Stimulated activated CD8-positive, alpha-beta memory T cell treated with anti-CD3 and anti-CD28 coated beads, Interleukin-4, amount 100 ng/mL, for 24 hours (primary cell): Measurements from ENCODE around the gene DDX24.
A peak's percentile ranks its signal among the peaks of the same experiment; 100 is the strongest.

ENCODE experiments used
- DNase-seq: peaks from one replicate; pipeline ENCODE4 v3.0.0-alpha.2; 2020; ENCODE audit warnings: low read depth

Gene DDX24

DNA sequence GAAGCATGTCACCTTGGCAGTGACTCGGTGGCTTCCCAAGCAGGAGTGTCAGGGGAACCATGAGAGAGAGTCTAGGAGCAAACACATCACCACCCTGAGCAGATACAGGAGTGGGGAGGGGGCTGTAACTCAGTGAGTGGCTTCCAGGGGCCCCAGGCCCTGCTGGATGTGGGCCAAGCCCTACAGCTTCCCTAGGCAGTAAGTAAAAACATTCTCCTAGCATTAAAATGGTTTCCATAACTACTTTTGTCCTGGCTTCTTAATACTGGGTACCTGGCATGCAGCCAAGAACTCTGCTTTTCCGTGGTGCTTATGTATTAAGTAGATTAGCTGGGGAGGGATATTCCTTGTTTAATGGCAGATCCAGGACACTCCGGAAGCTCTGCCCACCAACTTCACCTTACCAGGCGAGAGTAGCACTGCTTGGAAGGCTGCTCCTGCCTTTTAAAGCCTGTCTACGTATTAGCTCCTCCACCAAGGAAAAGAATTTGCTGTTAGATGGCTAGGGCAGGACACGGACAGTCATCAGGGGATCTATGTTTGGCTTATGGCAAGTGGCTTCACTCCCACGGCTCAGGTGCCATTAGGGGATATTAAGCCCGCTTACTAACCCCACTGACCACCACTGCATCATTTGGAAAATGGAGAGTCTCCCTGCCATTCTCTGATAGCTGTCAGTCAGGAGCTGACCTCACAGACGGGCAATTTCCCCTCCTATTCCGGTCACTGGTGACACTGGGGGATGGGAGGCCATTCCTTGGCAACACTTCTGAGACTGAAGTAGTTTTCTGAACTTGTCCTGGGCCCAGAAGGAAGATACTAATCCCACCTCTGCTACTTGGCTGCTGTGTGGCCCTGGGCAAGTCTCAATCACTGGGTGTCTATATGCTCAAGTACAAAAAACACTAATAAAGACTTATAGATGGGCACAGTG is 32.0 kb downstream of the DDX24 start:
- DNase-seq = no peak

DNA sequence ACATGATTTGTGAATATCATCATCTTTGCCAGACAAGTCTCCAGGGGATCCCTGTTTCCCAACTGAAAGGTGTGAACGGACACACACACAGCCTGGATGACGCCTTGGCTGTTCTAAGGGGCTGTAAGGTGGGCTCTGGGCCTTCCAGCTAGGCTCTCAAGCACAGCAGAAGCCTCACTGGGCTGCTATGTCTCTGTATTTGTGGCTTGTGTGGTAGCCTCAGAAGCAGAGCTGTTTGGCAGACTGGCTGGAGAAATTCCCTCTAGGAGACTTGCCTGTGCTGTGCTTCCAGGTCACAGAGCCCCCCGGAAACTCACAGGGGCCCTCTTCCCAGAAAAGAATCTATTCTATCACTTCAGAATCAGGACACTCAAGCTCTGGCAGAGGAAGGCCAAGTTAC is 33.4 kb downstream of the DDX24 start:
- DNase-seq = no peak

DNA sequence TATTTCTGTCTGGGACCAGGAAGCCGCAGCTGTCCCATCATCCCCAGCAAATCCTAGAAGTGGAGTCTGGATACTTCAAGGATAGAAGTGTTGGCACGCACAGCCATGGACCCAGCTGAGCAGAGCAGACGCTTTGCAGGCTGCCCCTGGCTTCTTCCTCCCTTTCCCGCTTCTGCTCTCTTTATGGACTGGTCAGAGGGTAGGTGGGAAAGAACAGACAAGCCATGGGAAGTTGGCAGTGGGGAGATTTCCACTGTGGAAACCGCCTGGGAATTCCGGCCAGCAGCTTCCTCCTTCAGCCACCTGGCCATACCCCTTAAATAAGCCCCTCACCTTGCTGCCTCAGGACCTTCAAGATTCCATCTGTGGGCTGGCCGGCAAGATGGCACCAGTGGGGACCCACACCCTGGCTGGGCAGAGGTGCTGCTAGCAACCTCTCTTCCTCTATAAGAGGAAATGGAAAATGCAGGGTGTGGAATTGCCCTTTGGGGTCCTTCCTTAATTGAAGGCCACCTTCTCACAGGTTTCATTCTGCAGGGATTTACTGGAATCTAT is 34.2 kb downstream of the DDX24 start:
- no peak for DNase-seq

DNA sequence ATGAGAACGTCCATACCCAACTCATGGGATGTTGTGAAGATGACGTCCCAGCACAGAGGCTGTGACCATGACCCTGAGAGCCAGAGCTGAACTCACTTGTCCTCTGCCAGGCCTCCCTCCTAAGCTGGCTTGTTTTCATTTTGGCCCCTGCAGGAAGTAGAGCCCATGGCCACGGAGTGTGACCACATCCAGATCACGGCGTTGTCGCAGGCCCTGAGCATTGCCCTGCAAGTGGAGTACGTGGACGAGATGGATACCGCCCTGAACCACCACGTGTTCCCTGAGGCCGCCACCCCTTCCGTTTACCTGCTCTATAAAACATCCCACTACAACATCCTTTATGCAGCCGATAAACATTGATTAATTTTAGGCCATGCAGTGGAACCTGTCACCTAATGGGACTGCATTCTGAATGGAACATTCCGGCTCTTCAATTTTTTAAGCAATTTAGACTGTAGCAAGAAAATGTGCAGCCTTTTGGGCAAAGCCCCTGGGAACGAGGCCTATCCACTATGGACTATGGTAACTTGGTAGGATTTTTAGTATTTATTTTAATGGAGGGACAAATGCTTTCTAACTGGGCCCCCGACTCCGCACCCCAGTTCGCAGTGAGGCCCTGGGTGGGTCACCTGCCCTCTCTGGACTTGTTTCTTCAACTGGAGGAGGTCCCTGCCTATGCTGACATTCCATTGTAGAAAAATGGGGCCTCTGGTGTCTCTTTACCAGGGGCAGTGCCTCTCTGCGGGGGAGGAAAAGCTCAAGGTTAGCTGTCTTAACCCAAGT is 35.2 kb downstream of the DDX24 start:
- DNase-seq = no peak

DNA sequence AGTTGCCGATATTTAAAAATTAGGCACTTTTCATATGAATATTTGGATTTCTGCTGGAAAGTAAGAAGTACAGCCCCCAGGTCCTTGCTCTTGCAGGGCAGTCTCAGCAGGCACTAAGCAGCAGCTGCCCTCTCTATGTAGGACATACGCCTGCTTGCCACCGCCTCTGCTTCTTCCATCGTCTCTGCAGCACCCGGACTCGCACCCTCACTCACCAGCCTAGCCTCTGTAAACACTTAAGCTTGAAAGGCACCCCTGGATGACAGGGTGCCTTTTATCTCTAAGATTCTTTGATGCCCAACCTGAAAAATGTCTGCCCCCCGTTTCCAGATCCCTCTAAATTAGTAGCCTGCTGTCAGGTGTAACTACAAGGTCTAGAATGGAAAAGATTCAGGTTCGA is 35.9 kb downstream of the DDX24 start:
- DNase-seq = no peak

DNA sequence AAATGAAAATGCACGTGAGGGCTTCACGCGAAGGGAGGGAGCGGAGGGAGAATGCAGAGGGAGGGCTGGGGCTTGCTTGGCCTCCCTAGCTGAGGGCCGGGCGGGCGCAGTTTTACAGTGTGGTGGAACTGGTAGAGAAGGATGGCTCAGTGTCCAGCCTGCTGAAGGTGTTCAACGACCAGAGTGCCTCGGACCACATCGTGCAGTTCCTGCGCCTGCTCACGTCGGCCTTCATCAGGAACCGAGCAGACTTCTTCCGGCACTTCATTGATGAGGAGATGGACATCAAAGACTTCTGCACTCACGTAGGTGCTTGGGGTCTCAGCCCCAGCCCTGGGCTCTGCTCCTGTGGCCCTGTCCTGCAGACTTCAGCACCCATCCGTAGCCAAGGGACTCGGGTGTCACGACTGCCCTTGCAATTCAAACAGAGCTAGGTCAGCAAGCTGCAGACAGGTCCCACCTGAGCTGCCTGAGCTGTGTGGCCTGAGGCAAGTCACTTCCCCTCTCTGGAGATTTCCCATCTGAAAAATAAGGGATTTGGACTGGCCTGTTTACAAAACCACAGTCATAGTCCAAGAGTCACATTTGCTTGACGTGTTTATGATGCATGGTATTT is 36.4 kb downstream of the DDX24 start:
- no peak for DNase-seq

DNA sequence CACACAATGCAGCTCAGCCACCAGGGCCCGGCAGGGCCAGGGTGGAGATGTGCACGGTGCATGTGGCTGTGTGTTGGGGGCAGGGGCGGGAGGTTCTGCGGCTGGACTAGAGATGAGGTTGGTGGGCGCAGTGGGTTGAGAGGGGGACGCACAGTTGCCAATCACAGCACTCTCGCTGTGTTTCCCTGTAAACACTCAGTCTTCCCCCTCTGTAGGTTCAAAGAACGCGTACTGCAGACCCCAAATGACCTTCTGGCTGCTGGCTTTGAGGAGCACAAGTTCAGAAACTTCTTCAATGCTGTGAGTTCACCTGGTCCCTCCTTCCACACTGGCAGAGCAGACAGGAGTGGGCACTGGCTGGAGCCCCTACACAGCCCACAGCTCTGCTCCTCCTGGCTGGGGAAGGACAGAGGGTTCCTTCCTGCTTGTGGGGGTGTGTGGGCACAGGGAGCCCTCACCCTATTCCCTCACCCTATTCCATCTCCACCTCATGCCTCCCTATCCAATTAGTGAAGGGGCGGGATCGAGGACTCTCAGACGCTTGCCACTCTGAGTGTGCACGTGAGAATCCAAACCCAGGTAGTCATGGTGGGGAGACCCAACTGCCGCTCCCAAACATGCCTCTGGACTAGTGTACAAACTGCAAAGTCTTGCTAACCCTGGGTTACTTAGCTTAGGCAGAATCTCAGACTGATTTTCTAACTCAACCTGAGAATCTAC is 37.1 kb downstream of the DDX24 start:
- no peak for DNase-seq

DNA sequence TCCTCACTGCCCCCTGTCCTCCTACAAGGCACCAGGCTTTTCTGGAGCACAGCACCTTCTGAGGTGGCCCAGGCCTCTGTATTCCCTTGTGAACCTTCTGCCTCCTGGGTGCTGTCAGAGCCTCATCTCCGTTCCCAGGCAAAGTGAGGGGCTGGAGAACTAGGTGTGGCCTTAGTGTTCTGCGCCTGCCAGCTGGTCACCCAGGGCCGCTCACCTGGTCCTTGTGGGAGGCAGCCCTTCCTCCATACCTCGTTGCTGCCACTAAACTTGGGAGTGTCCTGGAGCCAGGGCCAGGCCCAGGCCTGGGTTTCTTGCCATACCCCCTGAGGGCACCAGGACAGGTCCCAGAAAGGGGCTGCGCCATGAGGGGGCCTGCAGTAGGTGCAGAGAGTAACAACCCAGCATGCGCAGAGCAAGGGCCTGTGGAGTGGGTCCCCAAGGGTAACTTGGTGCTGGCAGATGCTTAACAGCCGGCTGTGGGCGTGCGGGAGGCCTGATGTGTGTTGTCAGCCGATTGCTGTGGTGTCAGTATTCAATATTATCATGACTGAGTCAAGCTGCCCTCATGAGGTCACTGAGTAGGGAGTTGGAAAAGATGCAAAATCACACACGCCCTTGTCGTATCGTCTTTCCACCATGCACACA is 37.8 kb downstream of the DDX24 start:
- DNase-seq = no peak

DNA sequence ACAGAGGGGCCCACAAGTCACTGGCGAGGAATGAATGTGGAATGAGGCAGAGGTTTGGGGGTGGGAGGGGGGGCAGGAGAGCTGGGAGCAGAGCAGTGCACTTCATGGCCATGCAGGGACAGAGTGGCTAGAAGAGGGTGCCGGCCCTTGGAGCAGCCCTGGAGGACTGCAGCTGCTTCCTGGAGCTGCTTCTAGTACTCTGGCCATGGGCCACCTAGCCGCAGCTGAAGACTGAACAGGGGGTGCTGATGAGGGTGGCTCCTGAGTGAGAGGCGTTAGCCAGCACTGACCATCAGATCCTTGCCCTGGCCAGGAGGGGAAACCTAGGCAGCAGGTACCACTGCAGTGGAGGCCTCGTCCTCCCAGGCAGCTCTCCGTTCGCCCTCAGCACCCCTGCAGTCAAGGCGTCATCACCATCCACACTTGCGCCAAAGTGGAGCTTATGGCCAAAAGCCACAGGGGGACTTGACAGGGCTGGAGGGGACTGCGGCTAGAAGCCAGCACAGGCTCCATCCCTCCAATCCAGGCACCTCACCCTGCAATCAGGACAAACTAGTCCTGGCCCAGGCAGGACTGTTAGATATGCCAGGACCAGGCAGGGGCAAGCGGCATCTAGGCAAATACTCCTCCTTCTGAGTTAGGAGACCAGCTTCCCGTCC is 38.4 kb downstream of the DDX24 start:
- no peak for DNase-seq

DNA sequence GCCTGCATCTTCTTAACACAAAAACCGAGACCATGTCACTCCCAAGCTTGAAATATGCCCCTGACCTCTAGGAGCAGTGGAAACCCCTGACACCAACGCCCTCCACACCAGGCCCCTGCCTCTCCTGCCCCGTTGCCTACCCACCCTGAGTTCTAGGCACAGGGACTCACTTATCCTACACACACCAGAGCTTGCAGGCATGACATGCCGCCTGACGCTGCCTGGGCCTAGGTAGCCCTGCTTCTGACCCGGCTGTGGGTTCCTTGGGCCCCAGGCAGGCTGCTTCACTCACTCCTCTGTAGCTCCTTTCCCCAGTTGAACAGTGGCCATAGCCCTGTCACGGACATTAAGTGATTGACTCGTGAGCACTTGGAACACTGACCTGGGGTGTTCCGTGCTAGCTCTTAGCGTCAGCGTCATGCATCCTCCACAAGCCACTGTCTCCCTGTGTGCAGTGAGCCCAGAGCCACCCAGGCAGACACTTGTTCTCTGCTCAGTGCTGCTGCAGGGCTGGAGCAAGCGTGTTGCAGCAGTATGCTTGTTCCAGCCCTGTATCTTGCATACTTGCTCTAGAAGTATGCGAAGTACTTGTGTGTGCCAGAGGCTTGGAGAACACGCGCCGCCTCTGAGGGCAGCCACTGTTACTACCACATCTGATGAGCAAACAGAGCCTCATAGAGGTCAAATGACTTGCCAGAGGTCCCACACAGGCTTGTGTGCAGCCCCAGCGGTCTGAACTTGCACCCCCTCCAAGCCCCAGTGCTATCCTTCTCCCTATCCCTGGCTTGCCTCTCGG is 39.3 kb downstream of the DDX24 start:
- no peak for DNase-seq

DNA sequence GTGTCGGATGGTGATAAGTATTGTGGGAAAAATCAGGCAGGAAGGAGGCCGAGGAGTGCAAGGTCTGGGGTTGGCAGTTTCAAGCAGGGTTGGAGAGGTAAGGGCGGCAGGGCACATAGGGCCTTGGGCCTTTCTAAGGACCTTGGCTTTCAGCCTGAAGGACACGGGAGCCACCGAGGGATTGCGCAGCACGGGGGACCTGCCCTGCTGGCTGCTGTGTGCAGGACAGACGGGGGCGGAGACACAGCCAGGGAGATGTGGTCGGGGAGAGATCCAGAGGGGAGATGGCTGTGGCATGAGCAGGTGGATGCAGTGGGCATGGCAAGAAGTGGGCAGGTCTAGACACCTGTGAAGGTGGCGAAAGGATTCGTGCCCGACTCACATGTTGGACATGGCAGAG is 40.2 kb downstream of the DDX24 start:
- no peak for DNase-seq

DNA sequence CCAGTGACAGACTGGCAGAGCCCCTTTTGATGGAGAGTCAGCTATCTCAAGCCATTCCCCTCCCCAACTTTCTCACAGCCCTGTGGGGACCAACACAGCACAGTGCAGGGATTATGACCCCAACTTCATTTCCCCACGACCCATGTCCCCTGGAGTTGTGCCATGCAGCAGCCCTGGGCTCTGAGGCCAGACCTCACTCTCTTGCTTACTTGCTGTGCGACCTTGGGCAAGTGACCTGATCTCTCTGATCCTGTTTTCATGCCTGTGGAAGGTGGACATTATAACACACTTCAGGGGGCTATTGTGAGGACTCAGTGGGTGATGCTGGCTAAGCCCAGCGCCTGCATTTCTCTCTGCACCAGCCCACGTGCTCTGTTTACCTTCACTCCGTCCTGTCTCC is 40.8 kb downstream of the DDX24 start:
- no peak for DNase-seq

DNA sequence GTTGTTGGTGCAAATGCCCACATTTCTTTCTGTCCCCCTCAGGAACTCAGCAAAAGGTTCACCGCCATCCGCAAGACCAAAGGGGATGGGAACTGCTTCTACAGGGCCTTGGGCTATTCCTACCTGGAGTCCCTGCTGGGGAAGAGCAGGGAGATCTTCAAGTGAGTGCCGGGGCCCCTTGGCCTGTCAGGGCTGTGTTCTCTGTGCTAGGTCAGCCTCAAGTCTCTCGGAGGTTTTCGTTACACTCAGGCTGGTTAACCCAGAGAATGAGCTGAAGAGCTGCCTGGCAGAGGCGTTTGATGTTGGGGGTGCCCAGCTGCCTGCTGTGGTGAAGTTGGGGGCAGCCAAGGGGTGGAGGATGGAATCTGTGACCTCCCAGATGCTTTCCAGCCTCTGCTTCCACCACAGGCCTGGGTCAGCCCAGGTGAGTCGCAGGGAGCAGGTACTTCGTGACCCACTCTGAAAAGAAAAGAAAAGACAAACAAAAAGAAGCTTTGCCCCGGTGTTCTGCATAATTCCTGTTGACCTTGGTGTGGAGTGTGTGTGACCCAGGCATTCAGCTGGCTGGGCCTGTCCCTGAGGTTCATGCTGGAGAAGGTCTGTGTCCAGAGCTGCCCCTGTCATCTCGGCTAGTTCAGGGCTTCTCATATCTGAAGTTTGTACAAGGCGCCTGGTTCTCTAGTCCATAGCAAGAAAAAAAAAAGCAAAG is 41.9 kb downstream of the DDX24 start:
- no peak for DNase-seq

DNA sequence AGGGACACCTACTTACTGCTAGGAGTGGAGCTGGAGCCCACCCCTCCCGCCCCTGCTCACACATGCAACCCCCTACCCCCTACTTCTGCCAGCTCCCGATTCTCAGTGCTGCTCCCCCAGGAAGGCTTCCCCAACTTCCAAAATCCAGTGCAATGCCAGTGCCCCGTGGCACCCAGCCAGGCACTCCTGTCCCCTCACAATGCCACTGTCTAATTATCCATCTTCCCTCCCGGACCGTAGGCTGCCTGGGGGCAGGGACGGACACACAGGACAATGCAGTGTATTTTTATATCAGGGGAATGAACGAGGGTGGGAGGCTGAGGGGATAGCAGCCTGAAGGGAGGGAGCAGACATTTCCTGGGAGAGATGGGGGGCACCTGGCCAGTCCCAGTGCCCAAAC is 42.5 kb downstream of the DDX24 start:
- no peak for DNase-seq

DNA sequence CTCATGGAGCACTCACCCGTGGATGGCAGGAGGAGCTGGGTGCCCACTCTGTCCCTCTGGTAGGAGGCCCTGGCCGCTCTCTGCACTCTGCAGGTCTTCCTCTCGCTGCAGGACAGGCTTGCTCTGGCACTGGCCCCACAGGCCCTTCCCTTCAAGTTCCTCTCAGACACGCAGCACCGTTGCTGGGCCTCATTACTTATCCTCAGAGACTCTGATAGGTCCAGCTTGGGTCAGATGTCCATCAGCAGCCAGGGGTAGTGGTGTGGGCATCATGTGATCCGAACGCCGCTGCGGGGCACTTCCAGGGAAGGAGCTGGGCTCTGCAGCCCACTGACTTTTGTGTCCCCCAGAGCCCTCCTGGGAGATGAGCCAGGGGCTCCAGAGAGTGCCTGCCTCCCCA is 43.0 kb downstream of the DDX24 start:
- no peak for DNase-seq

DNA sequence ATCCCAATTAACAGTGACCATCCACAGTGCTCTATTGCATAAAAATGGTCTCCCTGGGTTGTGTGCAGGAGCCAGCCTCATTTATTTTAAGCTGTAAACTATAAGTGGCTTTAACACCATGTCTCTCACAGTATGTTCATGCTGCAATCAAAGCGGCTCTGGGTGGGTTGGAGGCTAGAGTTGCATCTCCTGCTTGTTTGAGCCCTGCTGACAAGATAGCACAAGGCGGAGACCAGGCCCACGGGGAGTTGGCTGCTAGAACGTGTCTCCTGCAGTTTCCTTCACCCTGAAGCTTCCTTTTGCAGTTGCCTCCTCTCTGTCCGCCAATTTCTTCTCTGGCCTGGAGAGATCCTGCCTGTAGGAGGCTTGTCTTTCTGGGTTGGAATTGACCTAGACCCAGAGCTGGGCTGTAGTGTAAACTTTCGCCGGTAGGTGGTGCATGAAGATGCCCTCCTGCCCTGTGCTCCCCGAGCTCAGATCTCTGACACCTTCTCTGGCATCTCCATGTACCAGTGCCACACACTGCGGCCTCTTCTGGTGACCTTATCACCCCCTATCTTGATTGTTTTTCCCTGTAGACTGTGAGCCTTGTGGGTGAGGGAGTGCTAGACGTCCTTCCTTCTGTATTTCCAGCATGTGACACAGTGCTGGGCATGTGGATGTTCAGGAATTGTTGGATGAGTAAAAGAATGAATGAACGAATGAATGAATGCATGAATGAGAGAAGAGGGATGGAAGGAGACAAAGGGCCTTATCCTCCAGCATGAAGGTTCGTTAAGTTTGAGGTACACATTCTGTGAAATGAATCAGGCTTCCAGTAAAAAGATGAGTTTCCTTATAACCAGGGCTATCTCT is 44.5 kb downstream of the DDX24 start:
- peak; percentile 63 for DNase-seq

DNA sequence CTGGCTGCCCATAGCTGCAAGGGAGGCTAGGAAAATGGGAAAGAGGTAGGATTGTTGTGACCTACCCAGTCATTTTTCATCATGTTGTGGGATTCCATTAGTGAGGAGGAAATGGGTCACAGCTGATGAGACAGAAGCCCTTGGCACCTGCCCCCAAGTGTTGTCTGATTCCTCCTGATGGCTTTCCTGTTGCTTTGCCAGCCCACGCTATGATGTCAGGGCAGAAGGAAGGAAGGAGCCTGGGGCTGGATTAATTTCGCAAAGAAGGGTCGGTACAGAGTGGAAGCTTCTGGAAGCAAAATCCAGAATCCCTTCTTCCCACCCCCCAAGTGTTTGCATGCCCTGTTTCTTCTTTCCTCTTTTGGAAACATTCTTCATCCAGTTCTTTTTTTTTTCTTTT is 46.1 kb downstream of the DDX24 start:
- no peak for DNase-seq

DNA sequence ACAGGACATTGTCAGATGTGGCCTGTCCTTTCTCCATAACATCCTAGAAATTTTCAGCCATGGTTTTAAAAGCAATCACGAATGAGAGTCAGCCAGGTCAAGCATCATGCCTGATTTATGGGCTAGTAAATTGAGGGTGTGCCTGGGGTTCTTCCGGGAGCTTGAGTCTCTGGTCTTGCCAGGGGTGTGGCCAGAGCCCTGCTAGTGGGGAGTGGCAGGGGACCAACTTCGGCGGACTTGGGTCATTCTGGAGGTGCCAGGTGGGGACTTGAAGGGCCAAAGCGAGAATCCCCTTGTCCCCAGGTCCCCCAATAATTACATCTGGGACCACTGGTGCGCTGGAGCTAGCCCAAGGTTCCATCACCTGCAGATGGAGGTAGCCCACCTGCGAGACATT is 49.1 kb downstream of the DDX24 start:
- no peak for DNase-seq
